K562 (cell line): ENCODE data around the gene SHC1. TPM values are rescaled to one million over a fixed set of nuclear protein-coding genes. Genes with fewer than 3 reads are reported as not detected.
A peak's percentile ranks its signal among the peaks of the same experiment; 100 is the strongest.

Source experiments
- ATF7 ChIP-seq: fragments of 450-650 bp; IDR thresholded peaks from 2 replicates; pipeline ENCODE4 v1.7.1; 2014; ENCODE audit warnings: mild to moderate bottlenecking, moderate library complexity
- CREB1 ChIP-seq, 2 experiments: sonication (generic) in 1 of 2; formaldehyde crosslinking in 1 of 2; IDR thresholded peaks; 2 replicates each; pipeline versions ENCODE4 v1.6.1 to v1.8.0; 2012 to 2022; ENCODE audit warnings: inconsistent platforms in 1 of 2, mild to moderate bottlenecking in 1 of 2, missing genetic modification reagents in 1 of 2, moderate library complexity in 1 of 2
- CTBP1 ChIP-seq: fragments of 450-650 bp; IDR thresholded peaks from 2 replicates; pipeline ENCODE4 v1.6.1; 2016; ENCODE audit warnings: borderline replicate concordance
- HDAC2 ChIP-seq: fragments of 450-650 bp; IDR thresholded peaks from 2 replicates; pipeline ENCODE4 v1.6.1; 2016; ENCODE audit warnings: mild to moderate bottlenecking
- HNRNPUL1 ChIP-seq: fragments of 200-400 bp; formaldehyde crosslinking; IDR thresholded peaks from 2 replicates; pipeline ENCODE4 v1.6.1; 2017; ENCODE audit warnings: low read length
- MBD2 ChIP-seq: sonication (generic); IDR thresholded peaks from 2 replicates; pipeline ENCODE4 v1.6.1; 2016; ENCODE audit warnings: low read depth, borderline replicate concordance
- MYC ChIP-seq, 2 experiments: fragments of 250-450 bp in 1 of 2; sonication (Bioruptor Pico) in 1 of 2; IDR thresholded peaks; 2 replicates each; pipeline versions ENCODE4 v1.5.1 to v1.6.1; 2012 to 2021; ENCODE audit warnings: low read depth in 2 of 2, borderline replicate concordance in 1 of 2, improper control_type of control experiment in 1 of 2, low read length in 1 of 2, mild to moderate bottlenecking in 1 of 2, moderate library complexity in 1 of 2
- NBN ChIP-seq: fragments of 450-650 bp; IDR thresholded peaks from 2 replicates; pipeline ENCODE4 v1.6.1; 2016; ENCODE audit warnings: low read depth, mild to moderate bottlenecking
- NEUROD1 ChIP-seq: fragments of 150-350 bp; IDR thresholded peaks from 2 replicates; pipeline ENCODE4 v1.6.1; 2014; ENCODE audit warnings: borderline replicate concordance, low read length, low read depth; ENCODE audit not compliant: partially characterized antibody
- NFIX ChIP-seq: fragments of 250-450 bp; sonication (Bioruptor Pico); IDR thresholded peaks from 2 replicates; pipeline ENCODE4 v1.4.0; 2020; ENCODE audit warnings: low read depth, mild to moderate bottlenecking, moderate library complexity
- POLR2AphosphoS5 ChIP-seq: IDR thresholded peaks from 2 replicates; pipeline ENCODE4 v1.6.1; 2011; ENCODE audit warnings: mild to moderate bottlenecking, low read depth, low read length, moderate library complexity; ENCODE audit not compliant: control insufficient read depth, insufficient read depth
- RCOR1 ChIP-seq, 2 experiments: IDR thresholded peaks; 2 replicates each; pipeline ENCODE4 v1.6.1; 2012; ENCODE audit warnings: low read depth in 2 of 2, low read length in 2 of 2, borderline replicate concordance in 1 of 2, improper control_type of control experiment in 1 of 2
- SRSF9 ChIP-seq: fragments of 200-400 bp; formaldehyde crosslinking; IDR thresholded peaks from 2 replicates; pipeline ENCODE4 v1.6.1; 2017; ENCODE audit warnings: low read depth, low read length, borderline replicate concordance
- SUPT5H ChIP-seq: fragments of 450-650 bp; IDR thresholded peaks from 2 replicates; pipeline ENCODE4 v1.6.1; 2016
- TFAP4 ChIP-seq: sonication (generic); formaldehyde crosslinking; IDR thresholded peaks from 2 replicates; pipeline ENCODE4 v1.8.0; 2022; ENCODE audit warnings: missing genetic modification reagents, mild to moderate bottlenecking, moderate library complexity, borderline replicate concordance
- TSC22D4 ChIP-seq: fragments of 450-650 bp; IDR thresholded peaks from 2 replicates; pipeline ENCODE4 v1.6.1; 2016; ENCODE audit warnings: missing genetic modification characterization, missing biosample characterization, control low read depth
- XRCC4 ChIP-seq: IDR thresholded peaks from one replicate; pipeline ENCODE4 v1.6.1; 2011; ENCODE audit not compliant: insufficient read depth, insufficient read length; ENCODE audit errors: extremely low read depth
- ZFX ChIP-seq: sonication (generic); formaldehyde crosslinking; IDR thresholded peaks from 2 replicates; pipeline ENCODE4 v1.8.0; 2022; ENCODE audit warnings: mild to moderate bottlenecking, missing genetic modification reagents, moderate library complexity
- ZNF274 ChIP-seq: IDR thresholded peaks from 2 replicates; pipeline ENCODE4 v1.6.1; 2011; ENCODE audit warnings: low read depth, mild to moderate bottlenecking, low read length, moderate library complexity, borderline replicate concordance
- ZNF444 ChIP-seq: fragments of 250-450 bp; sonication (Bioruptor Pico); IDR thresholded peaks from 2 replicates; pipeline ENCODE4 v1.4.0; 2020; ENCODE audit warnings: mild to moderate bottlenecking, moderate library complexity
- polyA plus RNA-seq, 8 experiments: library from polyadenylated mRNA; depleted of rRNA in 4 of 8; stranded (reverse) in 5 of 8; unstranded in 3 of 8; fragments of >200 nt; fragmentation: Nextera tagmentation in 2 of 8; fragmentation: Illumina TruSeq in 1 of 8; extraction: Ambion mirVana in 2 of 8; extraction: Trizol in 1 of 8; gene quantifications; 2 replicates each; pipeline versions ENCODE4 v1.2.1 to v1.2.3, GENCODE V29; 2011 to 2014; ENCODE audit warnings: inconsistent platforms in 1 of 8, missing spikeins in 1 of 8
- total RNA-seq, 7 experiments: library from RNA; depleted of rRNA in 6 of 7; stranded (reverse); fragments of >200 nt in 6 of 7; fragmentation: Illumina TruSeq in 2 of 7; extraction: Trizol in 2 of 7; gene quantifications; 2 replicates each; pipeline versions ENCODE4 v1.2.1 to v1.2.3, GENCODE V29; 2011 to 2021; ENCODE audit warnings: low replicate concordance in 1 of 7
- TF ChIP-seq, protein P1 (sequence below): fragments of 450-650 bp; formaldehyde crosslinking; conservative IDR thresholded peaks from 2 replicates; pipeline ENCODE4 v1.4.0; 2022; ENCODE audit warnings: mild to moderate bottlenecking, missing genetic modification characterization
- TF ChIP-seq, protein P2 (sequence below): fragments of 250-450 bp; sonication (Bioruptor Pico); IDR thresholded peaks from 2 replicates; pipeline ENCODE4 v1.9.0; 2021; ENCODE audit warnings: mild to moderate bottlenecking
- TF ChIP-seq, protein P3 (sequence below): sonication (generic); formaldehyde crosslinking; IDR thresholded peaks from 2 replicates; pipeline ENCODE4 v1.8.0; 2023; ENCODE audit warnings: mild to moderate bottlenecking, missing genetic modification reagents

The SHC1 gene
- total and polyA plus RNA-seq, 9 of the 15 experiments (the other 6 are each of a cell fraction or from before 2014, with no cell fraction given), result 4.1 to 113 (median 51.9) TPM

GRCh38 chr1:154982897-154983648, 12.5 kb upstream of the SHC1 start, which contains the start of gene FLAD1 (continued):
- peak in 1 of 2 experiments; percentile 73; a peak in 1 of 4 replicates for TF ChIP-seq RCOR1 (IDR thresholded peaks at IDR 0.05; ENCODE audit: borderline replicate concordance in 1 of 2, low read depth in 2 of 2, low read length in 2 of 2)
- TF ChIP-seq MBD2, result peak; percentile 99
- no peak for TF ChIP-seq ZNF444 (CRISPR knock-in tag)
- TF ChIP-seq ZNF274, result no peak
- TF ChIP-seq SUPT5H, result peak; percentile 91
- TF ChIP-seq, protein P1, sequence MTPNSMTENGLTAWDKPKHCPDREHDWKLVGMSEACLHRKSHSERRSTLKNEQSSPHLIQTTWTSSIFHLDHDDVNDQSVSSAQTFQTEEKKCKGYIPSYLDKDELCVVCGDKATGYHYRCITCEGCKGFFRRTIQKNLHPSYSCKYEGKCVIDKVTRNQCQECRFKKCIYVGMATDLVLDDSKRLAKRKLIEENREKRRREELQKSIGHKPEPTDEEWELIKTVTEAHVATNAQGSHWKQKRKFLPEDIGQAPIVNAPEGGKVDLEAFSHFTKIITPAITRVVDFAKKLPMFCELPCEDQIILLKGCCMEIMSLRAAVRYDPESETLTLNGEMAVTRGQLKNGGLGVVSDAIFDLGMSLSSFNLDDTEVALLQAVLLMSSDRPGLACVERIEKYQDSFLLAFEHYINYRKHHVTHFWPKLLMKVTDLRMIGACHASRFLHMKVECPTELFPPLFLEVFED (CRISPR knock-in tag), result 0 out of 2 replicates have a peak, but pooled peaks have one; percentile 82
- peak; percentile 55; the same call in 1 of the 2 replicates for TF ChIP-seq CREB1 (IDR thresholded peaks at IDR 0.05)
- peak; percentile 70; the same call in 1 of the 2 replicates for TF ChIP-seq CREB1 (CRISPR knock-in tag; IDR thresholded peaks at IDR 0.05)
- TF ChIP-seq XRCC4, result no peak
- peak; percentile 50 for TF ChIP-seq ZFX (CRISPR knock-in tag)
- peak; percentile 74; the same call in 1 of the 2 replicates for TF ChIP-seq TFAP4 (CRISPR knock-in tag)
- peak; percentile 77 for TF ChIP-seq NBN
- TF ChIP-seq CTBP1, result peak; percentile 25; the same call in 1 of the 2 replicates
- TF ChIP-seq, protein P2, sequence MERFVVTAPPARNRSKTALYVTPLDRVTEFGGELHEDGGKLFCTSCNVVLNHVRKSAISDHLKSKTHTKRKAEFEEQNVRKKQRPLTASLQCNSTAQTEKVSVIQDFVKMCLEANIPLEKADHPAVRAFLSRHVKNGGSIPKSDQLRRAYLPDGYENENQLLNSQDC, result peak; percentile 54; the same call in 1 of the 2 replicates
- no peak for TF ChIP-seq TSC22D4
- TF ChIP-seq ATF7, result peak; percentile 89
- TF ChIP-seq NFIX, result no peak; the same call in 1 of the 2 replicates
- TF ChIP-seq, protein P3, sequence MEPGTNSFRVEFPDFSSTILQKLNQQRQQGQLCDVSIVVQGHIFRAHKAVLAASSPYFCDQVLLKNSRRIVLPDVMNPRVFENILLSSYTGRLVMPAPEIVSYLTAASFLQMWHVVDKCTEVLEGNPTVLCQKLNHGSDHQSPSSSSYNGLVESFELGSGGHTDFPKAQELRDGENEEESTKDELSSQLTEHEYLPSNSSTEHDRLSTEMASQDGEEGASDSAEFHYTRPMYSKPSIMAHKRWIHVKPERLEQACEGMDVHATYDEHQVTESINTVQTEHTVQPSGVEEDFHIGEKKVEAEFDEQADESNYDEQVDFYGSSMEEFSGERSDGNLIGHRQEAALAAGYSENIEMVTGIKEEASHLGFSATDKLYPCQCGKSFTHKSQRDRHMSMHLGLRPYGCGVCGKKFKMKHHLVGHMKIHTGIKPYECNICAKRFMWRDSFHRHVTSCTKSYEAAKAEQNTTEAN (CRISPR knock-in tag), result peak; percentile 31; the same call in 1 of the 2 replicates
- TF ChIP-seq HNRNPUL1, result no peak
- TF ChIP-seq POLR2AphosphoS5, result peak; percentile 70; the same call in 1 of the 2 replicates
- TF ChIP-seq NEUROD1, result peak; percentile 99
- TF ChIP-seq HDAC2, result peak; percentile 87
- no peak for TF ChIP-seq SRSF9
- TF ChIP-seq MYC (IDR thresholded peaks at IDR 0.05; ENCODE audit: low read depth, low read length), result peak; percentile 96
- no peak for TF ChIP-seq MYC (CRISPR knock-in tag; IDR thresholded peaks at IDR 0.05; ENCODE audit: borderline replicate concordance, low read depth)
